DOHH2 (cell line): ENCODE results near the gene MCF2L.

Experiments used
- H3F3A ChIP-seq: fragments of 200-600 bp; sonication (generic), shearing (Covaris generic); 2 replicates; pipeline ENCODE4 v1.6.0; 2016; ENCODE audit warnings: antibody characterized with exemption, mild to moderate bottlenecking; ENCODE audit not compliant: control insufficient read depth, insufficient read depth
- H3K27ac ChIP-seq: fragments of 200-600 bp; sonication (generic); 2 replicates; pipeline ENCODE4 v1.5.1; 2014; ENCODE audit warnings: low read depth, mild to moderate bottlenecking, low read length, moderate library complexity
- H3K27me3 ChIP-seq: fragments of 200-600 bp; sonication (generic); 2 replicates; pipeline ENCODE4 v1.6.1; 2014; ENCODE audit warnings: mild to moderate bottlenecking, low read length, mixed read lengths; ENCODE audit not compliant: control insufficient read depth
- H3K36me3 ChIP-seq: fragments of 200-600 bp; sonication (generic); 2 replicates; pipeline ENCODE4 v1.6.1; 2014; ENCODE audit warnings: mild to moderate bottlenecking, low read length, moderate library complexity, mixed read lengths; ENCODE audit not compliant: control insufficient read depth
- H3K4me1 ChIP-seq: fragments of 200-600 bp; sonication (generic); 2 replicates; pipeline ENCODE4 v1.6.1; 2014; ENCODE audit warnings: mild to moderate bottlenecking, low read length, mixed read lengths; ENCODE audit not compliant: control insufficient read depth
- H3K4me2 ChIP-seq: fragments of 200-600 bp; sonication (generic); 2 replicates; pipeline ENCODE4 v1.6.0; 2014; ENCODE audit warnings: mild to moderate bottlenecking, low read length, moderate library complexity
- H3K4me3 ChIP-seq: fragments of 200-600 bp; sonication (generic); 2 replicates; pipeline ENCODE4 v1.5.1; 2014; ENCODE audit warnings: mild to moderate bottlenecking, low read length, mixed read lengths
- H3K79me2 ChIP-seq: fragments of 200-600 bp; sonication (generic); 2 replicates; pipeline ENCODE4 v1.6.1; 2014; ENCODE audit warnings: mild to moderate bottlenecking, low read length, mixed read lengths; ENCODE audit not compliant: control insufficient read depth
- H3K9me2 ChIP-seq: fragments of 200-600 bp; sonication (generic); replicated peaks from 2 replicates; pipeline ENCODE4 v1.6.1; 2014; ENCODE audit warnings: mild to moderate bottlenecking, low read length, mixed read lengths; ENCODE audit not compliant: control insufficient read depth
- H3K9me3 ChIP-seq: fragments of 200-600 bp; sonication (generic); 2 replicates; pipeline ENCODE4 v1.6.1; 2014; ENCODE audit warnings: antibody characterized with exemption, low read length, mixed read lengths; ENCODE audit not compliant: control insufficient read depth, insufficient read depth
- H4K20me1 ChIP-seq: fragments of 200-600 bp; sonication (generic); 2 replicates; pipeline ENCODE4 v1.6.0; 2014; ENCODE audit warnings: low read depth, mild to moderate bottlenecking, antibody characterized with exemption, low read length, moderate library complexity; ENCODE audit not compliant: control insufficient read depth, insufficient read depth
- EZH2phosphoT487 ChIP-seq: fragments of 200-600 bp; sonication (generic); IDR thresholded peaks from 2 replicates; pipeline ENCODE4 v1.6.1; 2017; ENCODE audit warnings: borderline replicate concordance, mild to moderate bottlenecking, antibody characterized with exemption, low read length, moderate library complexity, mixed read lengths
- TF ChIP-seq, protein P1 (sequence below): fragments of 200-600 bp; sonication (generic); IDR thresholded peaks from one replicate; pipeline ENCODE4 v1.5.1; 2014; ENCODE audit warnings: antibody characterized with exemption, mild to moderate bottlenecking, low read depth, low read length; ENCODE audit not compliant: poor library complexity, severe bottlenecking

MCF2L gene

DNA sequence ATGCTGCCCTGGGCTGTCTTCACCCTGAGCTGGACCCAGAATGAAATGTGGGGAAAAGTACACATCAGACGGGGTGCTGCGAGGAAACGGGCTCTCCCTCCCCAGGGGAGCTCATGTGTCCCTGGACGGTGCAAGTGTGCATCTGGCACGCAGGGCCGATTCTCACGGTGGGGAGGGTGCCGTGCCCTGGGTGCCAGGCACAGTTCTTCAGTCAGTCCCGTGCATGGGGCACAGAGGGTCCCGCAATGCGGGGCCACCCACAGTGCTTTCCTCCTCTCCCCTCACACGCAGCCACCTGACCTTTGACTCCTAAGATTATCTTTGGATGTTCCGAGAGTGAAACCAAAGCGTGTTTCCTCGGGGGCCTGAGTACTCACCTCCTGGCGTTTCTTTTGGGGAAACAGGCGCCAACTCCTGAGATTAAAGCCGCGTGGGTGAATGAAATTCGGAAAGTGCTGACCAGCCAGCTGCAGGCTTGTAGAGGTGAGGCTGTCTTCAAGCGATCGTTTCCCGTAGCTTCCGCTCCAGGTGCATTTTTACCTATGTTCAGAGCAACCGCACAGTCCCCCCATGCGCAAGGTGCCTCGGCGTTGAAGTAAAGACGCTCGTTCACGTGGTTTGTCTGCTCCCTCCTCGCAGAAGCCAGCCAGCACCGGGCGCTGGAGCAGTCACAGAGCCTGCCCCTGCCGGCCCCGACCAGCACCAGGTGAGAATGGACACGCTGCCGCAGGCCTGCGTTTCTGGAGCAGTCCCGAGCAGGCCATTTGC lies 119.1 kb downstream of the MCF2L start:
- Histone ChIP-seq H3K79me2 (no peaks in the 10 kb centered on the region), H3K36me3 (no peaks in the 10 kb centered on the region), H3K9me2 (no peaks in the 10 kb centered on the region), H3K4me3 (no peak overlapping the region), H3K4me1 (no peaks in the 10 kb centered on the region), H4K20me1 (no peaks in the 10 kb centered on the region), H3K27me3 (no peaks in the 10 kb centered on the region), H3K4me2 (no peak overlapping the region), H3F3A (no peaks in the 10 kb centered on the region), H3K27ac (no peak overlapping the region), H3K9me3 (no peaks in the 10 kb centered on the region)
- TF ChIP-seq, protein P1, sequence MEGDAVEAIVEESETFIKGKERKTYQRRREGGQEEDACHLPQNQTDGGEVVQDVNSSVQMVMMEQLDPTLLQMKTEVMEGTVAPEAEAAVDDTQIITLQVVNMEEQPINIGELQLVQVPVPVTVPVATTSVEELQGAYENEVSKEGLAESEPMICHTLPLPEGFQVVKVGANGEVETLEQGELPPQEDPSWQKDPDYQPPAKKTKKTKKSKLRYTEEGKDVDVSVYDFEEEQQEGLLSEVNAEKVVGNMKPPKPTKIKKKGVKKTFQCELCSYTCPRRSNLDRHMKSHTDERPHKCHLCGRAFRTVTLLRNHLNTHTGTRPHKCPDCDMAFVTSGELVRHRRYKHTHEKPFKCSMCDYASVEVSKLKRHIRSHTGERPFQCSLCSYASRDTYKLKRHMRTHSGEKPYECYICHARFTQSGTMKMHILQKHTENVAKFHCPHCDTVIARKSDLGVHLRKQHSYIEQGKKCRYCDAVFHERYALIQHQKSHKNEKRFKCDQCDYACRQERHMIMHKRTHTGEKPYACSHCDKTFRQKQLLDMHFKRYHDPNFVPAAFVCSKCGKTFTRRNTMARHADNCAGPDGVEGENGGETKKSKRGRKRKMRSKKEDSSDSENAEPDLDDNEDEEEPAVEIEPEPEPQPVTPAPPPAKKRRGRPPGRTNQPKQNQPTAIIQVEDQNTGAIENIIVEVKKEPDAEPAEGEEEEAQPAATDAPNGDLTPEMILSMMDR, result no peak
- no peak for TF ChIP-seq EZH2phosphoT487

DNA sequence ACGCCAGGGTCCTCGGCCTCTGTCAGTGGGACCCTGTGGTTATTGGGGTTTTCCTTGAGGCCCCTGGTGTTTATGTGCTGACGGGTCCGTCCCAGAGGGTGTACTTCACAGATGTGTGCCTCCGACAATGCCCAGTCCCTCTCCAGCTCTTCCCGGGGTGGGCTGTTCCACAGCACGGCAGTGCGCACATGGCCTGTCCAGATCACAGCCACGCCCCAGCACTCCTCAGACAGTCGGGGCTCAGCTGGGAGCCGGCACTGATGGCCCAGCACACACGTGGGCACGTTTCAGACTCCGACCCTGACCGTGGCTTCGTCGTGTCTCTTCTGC lies 119.6 kb downstream of the MCF2L start:
- Histone ChIP-seq H3K4me3 (no peak overlapping the region), H4K20me1 (no peaks in the 10 kb centered on the region), H3K9me3 (no peaks in the 10 kb centered on the region), H3K27ac (no peak overlapping the region), H3K4me2 (no peak overlapping the region), H3K36me3 (no peaks in the 10 kb centered on the region), H3F3A (no peaks in the 10 kb centered on the region), H3K4me1 (no peaks in the 10 kb centered on the region), H3K79me2 (no peaks in the 10 kb centered on the region), H3K9me2 (no peaks in the 10 kb centered on the region), H3K27me3 (no peaks in the 10 kb centered on the region)
- TF ChIP-seq EZH2phosphoT487, result no peak
- TF ChIP-seq, protein P1, result no peak

DNA sequence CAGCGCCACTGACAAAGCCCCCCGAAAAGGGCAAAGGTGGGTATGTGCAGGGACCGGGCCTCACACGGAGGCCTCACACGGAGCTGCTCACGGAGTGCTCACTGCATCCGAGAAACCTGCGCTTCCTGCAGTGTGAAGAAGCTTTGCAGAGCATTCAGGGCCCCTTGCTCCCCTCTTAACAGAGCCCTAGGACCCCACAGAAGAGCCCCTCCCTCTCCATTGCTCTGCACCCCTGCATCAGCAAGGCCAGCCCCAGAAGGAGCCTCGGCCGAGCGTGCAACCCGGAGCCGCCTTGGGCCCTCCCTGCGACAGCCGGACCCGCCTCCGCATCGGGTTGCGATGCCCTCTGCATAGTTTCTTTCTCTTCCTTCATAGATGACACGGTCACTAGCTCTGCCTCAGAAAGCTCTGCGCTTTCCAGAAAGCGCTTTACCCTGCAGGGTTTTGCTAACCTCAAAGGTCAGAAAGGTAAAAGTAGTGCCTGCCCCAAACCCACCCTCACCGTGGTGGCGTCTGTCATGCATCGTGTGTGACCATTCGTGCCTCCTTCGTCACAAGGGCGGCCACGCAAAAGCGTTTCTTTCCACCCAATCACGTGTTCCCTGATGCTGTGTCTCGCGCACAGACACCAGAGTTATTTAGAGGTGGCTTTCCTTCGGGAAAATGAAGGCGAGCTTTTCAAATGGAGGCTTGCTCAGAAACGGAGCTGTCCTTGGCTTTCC lies 120.8 kb downstream of the MCF2L start:
- Histone ChIP-seq H3K9me2 (no peaks in the 10 kb centered on the region), H4K20me1 (no peaks in the 10 kb centered on the region), H3K4me3 (no peak overlapping the region), H3K27ac (no peak overlapping the region), H3K36me3 (no peaks in the 10 kb centered on the region), H3K4me2 (no peak overlapping the region), H3K79me2 (no peaks in the 10 kb centered on the region), H3K9me3 (no peaks in the 10 kb centered on the region), H3K27me3 (no peaks in the 10 kb centered on the region), H3F3A (no peaks in the 10 kb centered on the region), H3K4me1 (no peaks in the 10 kb centered on the region)
- TF ChIP-seq EZH2phosphoT487, result no peak
- TF ChIP-seq, protein P1, result no peak
